ENCODE measurements around the gene AMPH.
"Not testable (repeated sequence)": the region's sequence is repeated elsewhere in the genome, so short reads cannot be mapped to it uniquely, and the experiment has no call there.

Gene AMPH

DNA sequence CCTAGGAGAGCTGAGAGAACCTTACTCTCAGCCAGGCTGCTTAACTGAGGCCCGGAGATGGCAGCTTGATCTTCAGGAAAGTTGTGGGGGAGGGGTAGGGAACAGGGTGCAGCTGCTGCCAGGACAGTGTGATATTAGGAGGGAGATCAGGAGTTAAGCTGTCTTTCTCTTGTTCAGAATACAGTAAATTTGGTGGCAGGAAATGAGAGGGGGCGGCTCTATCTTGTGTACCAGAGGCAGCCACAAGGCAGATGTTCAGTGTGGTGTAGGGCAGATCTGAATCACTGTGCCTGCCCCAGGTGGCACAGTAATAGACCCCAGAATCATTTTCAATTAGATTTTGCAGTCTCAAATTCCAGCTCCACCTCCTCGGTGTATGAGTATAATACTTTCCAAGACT, 286.4 kb downstream of the AMPH start:
- not testable (repeated sequence) for DNase-seq

DNA sequence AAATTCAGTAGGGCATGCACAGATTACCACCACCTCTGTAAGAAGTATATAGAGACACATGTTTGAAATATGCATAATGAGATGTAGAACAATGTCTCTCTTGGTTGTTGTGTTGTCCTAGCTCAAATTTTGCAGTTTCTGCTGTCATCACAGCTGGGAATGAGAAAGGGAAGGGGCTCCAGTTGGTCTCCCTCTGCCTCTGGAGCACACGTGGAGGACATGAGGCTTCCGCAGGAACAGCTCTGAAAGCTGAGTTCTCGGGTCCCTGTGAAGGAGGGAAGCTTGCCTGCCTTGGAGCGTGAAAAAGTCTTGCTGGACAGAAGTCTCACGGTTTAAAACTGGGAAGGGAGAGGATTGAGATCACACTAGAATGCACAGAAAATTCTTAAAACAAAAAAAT, 289.0 kb downstream of the AMPH start:
- DNase-seq, result not testable (repeated sequence)

DNA sequence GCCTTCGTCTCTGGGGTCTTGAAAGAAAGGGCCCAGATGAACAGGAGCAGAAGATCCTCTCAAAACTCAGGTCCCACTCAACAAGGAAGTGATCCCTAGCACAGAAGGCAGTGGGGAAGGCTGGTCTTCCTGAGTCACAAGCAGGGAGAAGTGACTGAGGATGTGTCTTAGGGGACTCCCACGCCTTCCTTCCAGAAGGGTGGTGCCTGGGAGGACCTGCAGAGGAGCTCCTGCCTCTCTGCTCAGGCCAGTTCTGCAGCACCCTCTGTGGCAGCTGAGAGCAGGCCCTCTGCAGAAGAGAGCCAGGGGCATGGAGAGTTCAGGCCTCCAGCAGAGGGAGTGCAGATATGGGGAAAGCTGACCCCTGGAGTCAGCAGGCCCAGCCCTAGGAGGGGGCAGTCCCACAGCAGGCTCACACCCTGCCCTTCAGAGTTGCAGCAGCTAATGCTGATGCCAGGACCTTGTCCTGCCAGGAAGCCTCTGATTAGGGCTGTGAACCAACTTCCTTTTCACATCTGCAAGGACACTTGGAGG, 289.9 kb downstream of the AMPH start:
- not testable (repeated sequence) for DNase-seq

DNA sequence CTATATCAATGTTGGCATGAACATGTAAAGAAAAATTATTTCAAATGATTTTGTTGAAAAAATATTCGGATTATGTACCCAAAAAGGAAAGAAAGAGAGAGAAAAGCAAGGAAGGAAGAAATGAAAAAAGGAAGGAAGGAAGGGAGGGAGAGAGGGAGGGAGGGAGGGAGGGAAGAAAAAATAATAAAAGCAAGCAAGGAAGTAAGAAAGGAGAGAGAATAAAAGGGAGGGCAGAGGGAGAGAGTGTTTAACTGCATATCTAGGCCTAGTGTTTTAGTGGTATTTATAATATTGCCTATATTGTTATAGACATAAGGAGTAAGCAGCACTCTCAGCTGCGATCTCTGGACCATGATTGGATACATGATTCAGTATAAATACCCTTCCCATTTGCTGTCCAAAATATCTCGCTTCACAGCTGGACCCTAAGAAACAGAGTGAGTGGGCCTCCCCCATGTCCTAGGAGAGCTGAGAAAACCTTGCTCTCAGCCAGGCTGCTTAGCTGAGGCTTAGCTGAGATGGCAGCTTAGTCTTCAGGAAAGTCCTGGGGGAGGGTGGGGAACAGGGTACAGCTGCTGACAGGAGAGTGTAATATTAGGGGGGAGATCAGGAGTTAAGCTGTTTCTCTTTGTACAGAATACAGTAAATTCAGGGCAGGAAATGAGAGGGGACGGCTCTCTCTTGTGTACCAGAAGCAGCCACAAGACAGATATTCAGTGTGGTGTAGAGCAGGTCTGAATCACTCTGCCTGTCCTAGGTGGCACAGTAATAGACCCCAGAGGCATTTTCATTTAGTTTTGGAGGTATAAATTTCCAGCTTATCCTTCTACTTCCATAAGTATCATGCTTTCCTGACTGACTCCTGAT, 291.0 kb downstream of the AMPH start:
- DNase-seq, result no peak

DNA sequence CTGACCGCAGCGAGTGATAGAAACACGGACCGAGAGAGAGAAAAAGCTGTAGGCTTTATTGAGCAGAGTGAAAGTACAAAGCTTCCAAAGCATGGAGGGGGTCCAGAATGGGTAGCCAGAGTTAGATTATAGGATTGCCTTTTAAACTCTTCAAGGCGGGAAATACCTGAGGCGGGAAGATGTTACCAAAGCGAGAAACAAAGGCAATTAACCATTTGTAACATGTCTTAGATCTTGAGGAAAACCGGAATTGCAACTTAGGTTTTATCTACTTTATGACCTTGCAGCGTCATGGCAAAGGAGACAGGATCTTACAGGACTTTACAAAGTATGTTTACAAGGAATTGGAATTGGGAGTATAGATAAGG, 295.0 kb downstream of the AMPH start:
- not testable (repeated sequence) for DNase-seq

DNA sequence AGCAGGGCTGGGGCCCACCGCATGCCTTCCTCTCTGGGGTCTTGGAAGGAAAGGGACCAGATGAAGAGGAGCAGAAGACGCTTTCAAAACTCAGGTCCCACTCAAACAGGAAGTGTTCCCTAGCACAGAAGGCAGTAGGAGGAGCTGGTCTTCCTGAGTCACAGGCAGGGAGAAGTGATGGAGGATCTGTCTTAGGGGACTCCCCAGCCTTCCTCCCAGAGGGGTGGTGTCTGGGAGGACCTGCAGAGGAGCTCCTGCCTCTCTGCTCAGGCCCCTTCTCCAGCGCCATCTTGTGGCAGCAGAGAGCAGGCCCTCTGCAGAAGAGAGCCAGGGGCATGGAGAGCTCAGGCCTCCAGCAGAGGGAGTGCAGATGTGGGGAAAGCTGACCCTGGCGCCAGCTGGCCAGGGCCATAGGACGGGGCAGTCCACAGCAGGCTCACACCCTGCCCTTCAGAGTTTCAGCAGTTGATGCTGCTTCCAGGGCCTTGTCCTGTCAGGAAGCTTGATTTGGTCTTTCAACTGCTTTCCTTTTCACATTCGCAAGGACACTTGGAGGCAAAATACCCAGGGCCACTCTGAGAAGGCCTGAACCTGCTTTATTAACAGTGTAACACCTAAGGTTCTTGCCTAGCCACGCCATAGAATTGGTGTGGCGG, 295.6 kb downstream of the AMPH start:
- peak; percentile 80 for DNase-seq

DNA sequence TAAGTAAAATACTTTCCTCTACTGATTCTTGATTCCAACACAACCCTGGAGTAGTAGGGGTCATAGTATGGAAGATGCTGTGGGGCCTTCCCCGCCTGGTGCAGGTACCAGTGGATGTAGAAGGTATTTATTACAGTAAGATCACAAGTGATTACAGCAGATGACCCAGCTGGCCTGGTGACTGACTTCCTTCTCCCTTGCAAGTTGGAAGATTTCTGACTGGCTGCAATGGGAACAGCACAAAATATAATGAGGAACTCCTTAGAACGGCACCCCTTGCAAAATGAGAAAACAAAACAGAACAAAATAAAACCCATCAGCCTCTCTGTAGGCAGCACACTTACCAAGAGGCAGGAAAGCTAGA, 296.1 kb downstream of the AMPH start:
- no peak for DNase-seq

DNA sequence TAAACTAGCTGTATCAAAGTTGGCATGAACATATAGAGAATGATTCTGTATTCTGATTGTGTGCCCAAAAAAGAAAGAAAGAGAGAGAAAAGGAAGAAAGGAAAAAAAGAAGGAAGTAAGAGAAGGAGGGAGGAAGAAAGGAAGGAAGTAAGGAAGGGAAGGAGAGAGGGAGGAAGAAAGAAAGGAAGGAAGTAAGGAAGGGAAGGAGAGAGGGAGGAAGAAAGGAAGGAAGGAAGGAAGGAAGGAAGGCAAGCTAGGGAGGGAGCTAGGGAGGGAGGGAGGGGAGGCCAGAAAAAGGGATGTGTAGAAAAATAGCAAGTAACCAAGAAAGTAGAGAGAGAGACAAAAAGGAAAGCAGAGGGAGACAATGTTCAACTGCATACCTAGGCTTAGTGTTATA, 297.0 kb downstream of the AMPH start:
- no peak for DNase-seq

All from stimulated activated CD4-positive, alpha-beta T cell treated with anti-CD3 and anti-CD28 coated beads, Interleukin-2, amount 100 ng/mL, for 24 hours (primary cell).